D341Med (cell line): ENCODE measurements around the gene KCNH8.

Source experiments
- DNase-seq: peaks from one replicate; pipeline ENCODE4 v3.0.0; 2012; ENCODE audit warnings: low spot score

KCNH8 gene

GRCh38 chr3:19254189-19254588, 105.9 kb downstream of the KCNH8 start:
- no peak for DNase-seq

- DNase-seq, result no peak
Measured at GRCh38 chr3:19254784-19255338, 106.6 kb downstream of the KCNH8 start.

DNA sequence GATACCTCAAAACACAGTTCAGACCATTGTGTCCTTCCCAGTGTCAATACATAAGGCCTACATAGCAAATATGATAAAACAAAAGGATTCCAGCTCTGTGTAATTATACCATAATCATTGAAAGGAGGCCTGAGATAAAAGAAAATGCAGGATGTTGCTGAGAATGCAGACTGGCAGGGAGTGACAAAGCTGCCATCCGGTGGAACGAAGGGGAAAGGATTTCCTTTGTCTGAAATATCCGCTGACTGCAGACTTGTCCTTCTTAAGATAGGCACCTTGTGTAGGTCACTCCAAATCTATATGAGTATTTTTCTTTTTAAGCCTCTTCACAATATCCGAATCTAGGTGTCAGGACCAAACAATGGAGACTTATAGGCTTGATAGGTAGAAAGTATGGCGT, 108.0 kb downstream of the KCNH8 start:
- no peak for DNase-seq

- DNase-seq, result no peak
Measured at GRCh38 chr3:19263606-19264005, 115.3 kb downstream of the KCNH8 start.

DNA sequence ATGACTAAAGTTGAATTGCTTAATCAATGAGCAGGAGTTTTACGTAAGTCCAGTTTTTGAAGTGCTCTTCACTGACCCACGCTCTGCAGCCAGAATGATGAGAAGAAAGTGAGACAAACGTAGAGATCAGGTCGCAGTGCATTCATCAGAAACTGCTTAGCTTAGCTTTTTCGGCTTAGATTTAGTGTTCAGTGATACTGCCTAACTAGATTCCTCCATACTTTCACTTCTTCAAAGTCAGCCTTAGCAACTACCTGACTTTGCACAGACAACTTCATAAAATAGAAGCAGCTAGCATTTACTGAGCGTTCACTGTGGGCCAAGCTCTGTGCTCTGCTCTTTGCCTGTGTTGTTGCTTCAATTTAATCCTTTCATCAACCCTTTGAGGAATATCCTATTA, 116.1 kb downstream of the KCNH8 start:
- no peak for DNase-seq

- DNase-seq, result no peak
Measured at GRCh38 chr3:19267040-19267439, 118.7 kb downstream of the KCNH8 start.

GRCh38 chr3:19270481-19270880, 122.2 kb downstream of the KCNH8 start:
- DNase-seq, result no peak

- no peak for DNase-seq
Measured at GRCh38 chr3:19272296-19272695, 124.0 kb downstream of the KCNH8 start.

DNA sequence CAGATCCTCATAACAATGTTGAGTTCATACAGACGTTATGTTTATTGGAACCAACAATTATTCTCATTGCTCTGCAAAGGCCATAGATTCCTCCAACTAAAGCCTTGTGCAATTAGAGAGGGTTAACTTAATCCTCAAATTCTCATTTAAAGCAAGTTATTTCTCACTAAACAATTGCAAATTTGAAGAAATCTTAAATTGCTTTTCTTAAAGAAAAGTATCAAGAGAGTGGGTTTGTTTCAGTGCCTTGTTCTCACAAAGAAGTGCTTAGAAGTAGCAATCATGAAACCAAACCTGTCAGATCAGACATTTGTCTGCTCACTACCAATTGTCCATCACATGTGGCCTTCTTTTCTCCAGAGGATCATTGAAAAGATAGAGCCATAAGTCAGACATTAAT, 124.8 kb downstream of the KCNH8 start:
- no peak for DNase-seq

DNA sequence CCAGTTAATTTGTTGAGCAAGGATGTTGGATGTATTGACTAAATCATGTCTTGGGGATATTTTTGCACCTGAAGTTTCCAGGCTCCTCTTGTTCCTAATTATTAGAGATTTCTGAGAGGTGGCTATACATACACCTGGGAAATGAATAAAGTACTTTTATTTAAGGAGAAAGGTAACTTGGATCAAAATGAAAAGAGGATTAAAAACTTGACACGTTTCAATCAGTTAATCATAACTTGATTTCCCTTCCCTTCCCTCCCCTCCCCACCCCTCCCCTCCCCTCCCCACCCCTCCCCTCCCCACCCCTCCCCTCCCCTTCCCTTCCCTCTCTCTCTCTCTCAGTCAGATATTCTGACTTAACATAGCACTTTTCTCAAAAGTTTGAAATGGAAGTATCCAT, 126.3 kb downstream of the KCNH8 start:
- no peak for DNase-seq

- no peak for DNase-seq
Measured at GRCh38 chr3:19284974-19285373, 136.7 kb downstream of the KCNH8 start.

DNA sequence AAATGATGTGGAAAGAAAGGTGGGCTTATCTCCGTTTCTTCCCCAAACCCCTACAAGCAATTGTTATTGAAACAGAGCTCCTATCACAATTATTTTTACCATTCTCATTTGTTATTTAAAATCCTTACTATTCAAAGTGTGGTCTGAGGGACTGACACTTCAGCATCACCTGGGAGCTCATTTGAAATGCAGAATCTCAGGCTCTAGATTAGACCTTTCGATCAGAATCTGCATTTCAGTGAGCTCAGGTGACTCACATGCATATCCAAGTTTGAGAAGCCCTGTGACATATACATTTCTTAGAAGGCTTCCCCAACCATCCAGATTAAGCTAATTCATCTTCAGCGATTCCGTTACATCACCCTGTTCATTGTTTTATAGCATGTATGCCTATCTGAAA, 145.0 kb downstream of the KCNH8 start:
- DNase-seq, result no peak

DNA sequence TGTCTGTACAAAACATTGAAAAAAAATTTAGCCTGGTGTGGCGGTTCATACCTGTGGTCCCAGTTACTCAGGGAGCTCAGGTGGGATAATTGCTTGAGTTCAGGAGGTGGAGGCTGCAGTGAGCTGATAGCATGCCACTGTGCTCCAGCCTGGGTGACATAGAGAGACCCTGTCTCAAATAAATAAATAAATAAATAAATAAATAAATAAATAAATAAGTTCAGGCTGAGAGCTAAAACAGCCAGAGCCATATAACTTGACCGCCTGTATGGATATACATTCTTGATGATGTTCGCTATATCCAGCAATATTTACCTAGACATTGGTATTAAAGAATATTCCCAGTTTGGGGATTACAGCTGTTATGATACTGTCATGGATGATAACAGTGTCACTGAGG, 146.9 kb downstream of the KCNH8 start:
- no peak for DNase-seq

GRCh38 chr3:19331931-19332330, 183.6 kb downstream of the KCNH8 start:
- no peak for DNase-seq

DNA sequence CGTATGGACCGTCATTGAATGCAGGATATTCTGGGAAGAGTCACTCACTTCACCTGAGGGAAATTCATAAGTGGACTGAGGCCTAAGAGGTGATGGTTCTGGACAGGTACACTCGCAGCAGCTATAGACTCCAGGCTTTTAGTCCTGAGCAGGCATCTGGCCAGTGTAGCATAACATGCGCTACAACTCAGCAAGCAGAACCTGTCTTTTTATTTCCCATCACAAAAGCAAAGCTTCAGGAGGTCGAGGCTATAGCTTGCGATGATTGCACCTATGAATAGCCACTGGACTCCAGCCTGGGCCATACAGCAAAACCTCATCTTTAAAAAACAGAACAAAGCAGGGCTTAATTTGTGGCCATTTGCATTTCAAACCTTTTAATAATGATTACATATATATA, 185.8 kb downstream of the KCNH8 start:
- DNase-seq, result no peak

GRCh38 chr3:19338769-19339168, 190.5 kb downstream of the KCNH8 start:
- no peak for DNase-seq

DNA sequence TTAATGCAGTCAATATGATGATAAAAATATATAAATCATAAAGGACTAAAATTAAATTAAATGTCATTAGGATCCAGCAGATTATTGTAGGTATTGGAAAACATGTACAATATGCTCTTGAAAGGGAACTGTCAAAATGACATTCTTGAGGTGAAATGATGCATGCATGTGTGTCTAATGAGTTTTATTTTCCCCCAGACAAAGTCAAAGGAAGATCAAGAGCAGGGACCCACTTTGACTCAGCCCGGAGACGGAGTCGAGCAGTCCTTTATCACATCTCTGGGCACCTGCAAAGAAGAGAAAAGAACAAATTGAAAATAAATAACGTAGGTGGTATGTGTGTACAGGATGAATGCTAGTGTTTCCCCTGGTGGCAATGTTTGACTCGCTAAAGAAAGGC, 194.1 kb downstream of the KCNH8 start:
- no peak for DNase-seq

GRCh38 chr3:19346759-19347158, 198.4 kb downstream of the KCNH8 start:
- DNase-seq, result no peak

DNA sequence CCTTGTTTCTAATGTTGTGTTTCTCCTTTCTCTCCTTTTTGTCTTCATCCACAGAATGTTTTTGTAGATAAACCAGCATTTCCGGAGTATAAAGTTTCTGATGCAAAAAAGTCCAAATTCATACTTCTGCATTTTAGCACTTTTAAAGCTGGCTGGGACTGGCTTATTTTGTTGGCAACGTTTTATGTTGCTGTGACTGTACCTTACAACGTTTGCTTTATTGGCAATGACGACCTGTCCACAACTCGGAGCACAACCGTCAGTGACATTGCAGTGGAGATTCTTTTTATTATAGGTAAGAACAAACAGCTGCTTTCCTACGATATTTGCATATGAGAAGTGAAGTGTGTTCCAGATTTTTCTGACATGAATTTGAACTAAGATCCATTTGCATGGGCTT, 199.4 kb downstream of the KCNH8 start:
- no peak for DNase-seq

- no peak for DNase-seq
Measured at GRCh38 chr3:19348500-19348899, 200.2 kb downstream of the KCNH8 start.

GRCh38 chr3:19348941-19349564, 200.7 kb downstream of the KCNH8 start:
- DNase-seq, result peak; percentile 65

- DNase-seq, result no peak
Measured at GRCh38 chr3:19357947-19358346, 209.6 kb downstream of the KCNH8 start.

GRCh38 chr3:19363071-19363470, 214.8 kb downstream of the KCNH8 start:
- DNase-seq, result no peak

DNA sequence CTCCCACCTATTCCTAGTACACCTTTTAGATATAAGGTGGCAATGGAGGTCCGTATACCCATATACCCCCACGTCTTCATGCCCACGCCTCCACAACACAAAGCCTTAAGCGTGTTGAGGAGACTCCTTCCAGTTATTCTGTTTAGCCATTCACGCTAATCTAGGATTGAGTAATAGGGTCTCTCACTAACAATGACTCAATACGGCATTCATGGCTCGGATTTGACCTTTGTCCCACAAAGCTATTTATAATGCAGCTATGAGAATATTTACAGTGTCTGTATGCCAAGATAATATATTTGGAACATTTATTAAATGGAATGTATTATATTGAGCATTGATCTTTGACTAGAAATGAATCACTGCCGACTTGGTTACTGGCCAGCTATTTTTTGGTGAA, 215.8 kb downstream of the KCNH8 start:
- no peak for DNase-seq
